Ovary (tissue), 3 donors: ENCODE data around the gene CENPK.

Experiments used
- POLR2A ChIP-seq: fragments of 450-650 bp; IDR thresholded peaks from one replicate; pipeline ENCODE4 v1.6.1; 2017; ENCODE audit warnings: antibody characterized with exemption, mild to moderate bottlenecking, moderate library complexity
- TF ChIP-seq, protein P1 (sequence below), 3 donors: fragments of 450-650 bp in 2 of 3; fragments of 200-600 bp in 1 of 3; IDR thresholded peaks; one replicate each; pipeline versions ENCODE4 v1.5.1 to v1.8.0; 2016 to 2022; ENCODE audit warnings: antibody characterized with exemption in 3 of 3, mild to moderate bottlenecking in 1 of 3
- donor health status: DM: no; HTN: no; CAD: no.

DNA sequence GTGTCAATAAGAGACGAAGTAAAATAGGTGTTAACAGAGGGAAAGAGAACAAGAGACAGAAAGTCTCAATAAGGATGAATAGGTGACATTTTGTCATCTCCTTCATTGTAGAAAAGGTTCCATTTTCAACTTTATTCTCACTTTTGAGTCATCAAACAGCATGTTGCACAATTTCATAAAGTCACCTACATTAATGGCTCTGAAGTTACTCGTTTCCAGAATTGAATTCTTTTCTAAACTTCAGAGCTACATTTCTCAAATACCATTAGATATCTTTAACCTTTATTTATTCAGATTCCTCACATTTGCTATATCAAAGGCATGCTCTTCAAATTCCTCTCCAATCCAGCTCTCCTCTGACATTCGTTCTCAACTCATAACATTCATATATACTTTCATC, 94.3 kb downstream of the CENPK start:
- TF ChIP-seq, protein P1, sequence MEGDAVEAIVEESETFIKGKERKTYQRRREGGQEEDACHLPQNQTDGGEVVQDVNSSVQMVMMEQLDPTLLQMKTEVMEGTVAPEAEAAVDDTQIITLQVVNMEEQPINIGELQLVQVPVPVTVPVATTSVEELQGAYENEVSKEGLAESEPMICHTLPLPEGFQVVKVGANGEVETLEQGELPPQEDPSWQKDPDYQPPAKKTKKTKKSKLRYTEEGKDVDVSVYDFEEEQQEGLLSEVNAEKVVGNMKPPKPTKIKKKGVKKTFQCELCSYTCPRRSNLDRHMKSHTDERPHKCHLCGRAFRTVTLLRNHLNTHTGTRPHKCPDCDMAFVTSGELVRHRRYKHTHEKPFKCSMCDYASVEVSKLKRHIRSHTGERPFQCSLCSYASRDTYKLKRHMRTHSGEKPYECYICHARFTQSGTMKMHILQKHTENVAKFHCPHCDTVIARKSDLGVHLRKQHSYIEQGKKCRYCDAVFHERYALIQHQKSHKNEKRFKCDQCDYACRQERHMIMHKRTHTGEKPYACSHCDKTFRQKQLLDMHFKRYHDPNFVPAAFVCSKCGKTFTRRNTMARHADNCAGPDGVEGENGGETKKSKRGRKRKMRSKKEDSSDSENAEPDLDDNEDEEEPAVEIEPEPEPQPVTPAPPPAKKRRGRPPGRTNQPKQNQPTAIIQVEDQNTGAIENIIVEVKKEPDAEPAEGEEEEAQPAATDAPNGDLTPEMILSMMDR (IDR thresholded peaks at IDR 0.05), result no peak
- TF ChIP-seq POLR2A, result no peak
